ENCODE results near the gene CKAP5.
"Not testable (repeated sequence)": the region's sequence is repeated elsewhere in the genome, so short reads cannot be mapped to it uniquely, and the experiment has no call there.

CKAP5 gene

GRCh38 chr11:46725338-46726205 lies 120.5 kb downstream of the CKAP5 start:
- no peaks in the 10 kb centered on the region for H3K36me3 ChIP-seq (replicated peaks)
- H3K4me3 ChIP-seq: no peak overlapping the region
- in situ Hi-C loops (cut with MboI; ENCODE audit: low sequenced_read_pairs): no loop called here
- DNase-seq (ENCODE audit: low spot score in 2 of 2): no peak
- no peaks in the 10 kb centered on the region for H3K27me3 ChIP-seq (ENCODE audit: low read depth)
- H3K9me3 ChIP-seq: no peaks in the 10 kb centered on the region
- H3K4me1 ChIP-seq: no peaks in the 10 kb centered on the region

- Histone ChIP-seq H3K36me3 (replicated peaks) (no peaks in the 10 kb centered on the region), H3K4me1 (no peaks in the 10 kb centered on the region), H3K27me3 (ENCODE audit: low read depth) (no peaks in the 10 kb centered on the region), H3K9me3 (no peaks in the 10 kb centered on the region), H3K4me3 (no peak overlapping the region)
- in situ Hi-C loops (cut with MboI; ENCODE audit: low sequenced_read_pairs): no loop called here
- DNase-seq (ENCODE audit: low spot score in 2 of 2): peak in 1 of 2 experiments; percentile 17
Observed at GRCh38 chr11:46724088-46724487, 122.0 kb downstream of the CKAP5 start.

DNA sequence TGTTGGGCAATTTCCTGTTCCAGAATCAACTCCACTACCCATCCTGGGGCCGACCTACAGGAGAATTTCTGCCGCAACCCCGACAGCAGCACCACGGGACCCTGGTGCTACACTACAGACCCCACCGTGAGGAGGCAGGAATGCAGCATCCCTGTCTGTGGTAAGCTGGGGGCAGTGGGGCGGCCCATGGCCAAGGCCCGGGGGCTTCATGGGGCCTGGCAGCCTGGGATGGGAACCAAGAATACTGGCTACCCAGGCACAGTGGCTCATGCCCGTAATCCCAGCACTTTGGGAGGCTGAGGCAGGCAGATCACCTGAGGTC lies 122.8 kb downstream of the CKAP5 start:
- DNase-seq (ENCODE audit: low spot score in 2 of 2): no peak
- Histone ChIP-seq H3K4me1 (no peaks in the 10 kb centered on the region), H3K9me3 (no peaks in the 10 kb centered on the region), H3K36me3 (replicated peaks) (no peaks in the 10 kb centered on the region), H3K27me3 (ENCODE audit: low read depth) (no peaks in the 10 kb centered on the region), H3K4me3 (no peak overlapping the region)
- in situ Hi-C loops (cut with MboI; ENCODE audit: low sequenced_read_pairs): no loop called here

DNA sequence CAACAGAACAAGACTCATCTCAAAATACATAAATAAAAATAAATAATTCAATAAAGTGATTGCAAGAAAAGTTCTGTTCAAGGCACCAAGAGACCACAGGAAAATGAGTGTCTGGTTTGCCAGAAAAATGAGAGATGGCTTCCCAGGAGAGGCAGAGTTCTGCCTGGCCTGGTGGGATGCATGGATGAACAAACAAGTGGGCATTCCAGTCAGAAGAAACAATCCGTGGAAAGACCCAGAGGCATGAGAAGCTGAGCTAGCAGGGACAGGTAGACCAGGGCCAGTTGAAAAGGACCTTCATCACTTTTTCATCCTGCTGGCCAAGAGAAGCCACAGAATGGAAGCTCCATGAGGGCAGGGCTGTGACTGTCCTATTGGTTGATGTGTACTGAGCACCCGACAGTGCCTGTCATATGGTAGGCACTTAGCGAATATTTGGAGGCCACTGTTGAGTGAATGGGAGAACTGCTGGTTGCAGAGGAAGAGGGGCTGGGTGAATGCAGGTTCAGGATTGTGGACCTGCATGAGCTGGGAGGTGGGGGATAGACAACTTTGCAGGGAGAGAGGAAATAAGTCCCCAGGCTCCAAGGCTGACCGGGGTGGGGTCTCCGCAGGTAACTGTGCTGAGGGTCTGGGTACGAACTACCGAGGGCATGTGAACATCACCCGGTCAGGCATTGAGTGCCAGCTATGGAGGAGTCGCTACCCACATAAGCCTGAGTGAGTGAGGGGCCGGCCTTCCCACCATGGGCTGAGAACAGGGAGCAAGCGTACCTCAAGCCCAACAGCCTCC lies 123.3 kb downstream of the CKAP5 start:
- no peaks in the 10 kb centered on the region for H3K4me1 ChIP-seq
- no peaks in the 10 kb centered on the region for H3K27me3 ChIP-seq (ENCODE audit: low read depth)
- no peaks in the 10 kb centered on the region for H3K36me3 ChIP-seq (replicated peaks)
- in situ Hi-C loops (cut with MboI; ENCODE audit: low sequenced_read_pairs): no loop called here
- no peak for DNase-seq (ENCODE audit: low spot score in 2 of 2)
- no peaks in the 10 kb centered on the region for H3K9me3 ChIP-seq
- H3K4me3 ChIP-seq: no peak overlapping the region

DNA sequence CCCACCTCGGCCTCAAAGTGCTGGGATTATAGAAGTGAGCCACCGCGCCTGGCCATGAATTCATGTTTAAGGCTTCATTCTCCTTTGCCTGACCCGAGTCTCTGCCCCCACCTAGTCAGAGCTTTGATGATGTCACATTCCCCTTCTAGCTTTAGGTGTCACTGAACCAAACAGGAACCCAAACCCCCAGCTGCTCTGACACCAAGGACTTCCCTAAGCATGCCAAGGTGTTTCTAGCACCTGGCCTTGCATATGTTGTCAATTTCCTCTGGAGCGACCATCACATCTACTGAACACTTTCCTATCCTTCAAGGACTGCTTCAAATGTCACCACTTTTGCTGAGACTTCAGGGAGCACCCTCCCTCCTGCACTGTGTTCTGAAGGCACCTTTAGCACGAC lies 124.8 kb downstream of the CKAP5 start:
- Histone ChIP-seq H3K27me3 (ENCODE audit: low read depth) (no peaks in the 10 kb centered on the region), H3K4me3 (no peak overlapping the region), H3K36me3 (replicated peaks) (no peaks in the 10 kb centered on the region), H3K9me3 (no peaks in the 10 kb centered on the region), H3K4me1 (no peaks in the 10 kb centered on the region)
- DNase-seq (ENCODE audit: low spot score in 2 of 2): no peak
- in situ Hi-C loops (cut with MboI; ENCODE audit: low sequenced_read_pairs): no loop called here

DNA sequence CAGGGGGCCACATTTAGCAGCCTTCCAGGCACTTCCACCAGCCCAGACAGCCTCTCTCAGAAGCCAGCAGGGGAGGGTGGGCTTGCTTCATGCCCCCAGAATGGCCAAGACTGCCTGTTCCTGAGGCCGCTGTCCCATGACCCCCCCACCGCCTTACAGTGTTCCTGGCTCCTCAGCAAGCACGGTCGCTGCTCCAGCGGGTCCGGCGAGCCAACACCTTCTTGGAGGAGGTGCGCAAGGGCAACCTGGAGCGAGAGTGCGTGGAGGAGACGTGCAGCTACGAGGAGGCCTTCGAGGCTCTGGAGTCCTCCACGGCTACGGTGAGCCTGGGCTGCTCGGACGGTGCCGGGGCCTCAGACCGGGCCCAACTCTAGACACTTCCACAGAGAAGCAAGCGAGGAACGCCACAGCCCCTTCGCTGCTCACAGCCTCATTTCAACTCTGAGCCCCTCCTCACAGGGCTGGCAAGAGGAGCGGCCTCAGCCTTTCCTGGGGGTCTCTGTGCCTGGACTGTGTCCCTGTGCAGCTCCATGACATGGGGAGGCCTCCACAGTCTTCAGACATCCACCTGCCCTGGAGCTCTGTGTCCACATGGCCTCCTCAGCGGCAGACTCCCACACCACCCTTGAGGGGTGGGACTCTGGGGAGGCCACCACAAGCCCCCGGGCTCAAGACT lies 126.4 kb downstream of the CKAP5 start:
- in situ Hi-C loops (cut with MboI; ENCODE audit: low sequenced_read_pairs): no loop called here
- H3K4me1 ChIP-seq: no peaks in the 10 kb centered on the region
- H3K4me3 ChIP-seq: no peak overlapping the region
- H3K9me3 ChIP-seq: no peaks in the 10 kb centered on the region
- H3K36me3 ChIP-seq (replicated peaks): no peaks in the 10 kb centered on the region
- H3K27me3 ChIP-seq (ENCODE audit: low read depth): no peaks in the 10 kb centered on the region
- DNase-seq (ENCODE audit: low spot score in 2 of 2): no peak

- no peaks in the 10 kb centered on the region for H3K36me3 ChIP-seq (replicated peaks)
- no peak for DNase-seq (ENCODE audit: low spot score in 2 of 2)
- no peaks in the 10 kb centered on the region for H3K4me1 ChIP-seq
- no peaks in the 10 kb centered on the region for H3K9me3 ChIP-seq
- in situ Hi-C loops (cut with MboI; ENCODE audit: low sequenced_read_pairs): no loop called here
- H3K4me3 ChIP-seq: no peak within 1 kb of the TSS
- H3K27me3 ChIP-seq (ENCODE audit: low read depth): no peaks in the 10 kb centered on the region
Observed at GRCh38 chr11:46719048-46719542, 127.0 kb downstream of the CKAP5 start, which contains the start of gene F2. TSS of gene F2 (plus strand) at chr11:46719213. CDS start at chr11:46719236, 23 bp downstream.

GRCh38 chr11:46718155-46719019 lies 127.7 kb downstream of the CKAP5 start:
- DNase-seq (ENCODE audit: low spot score in 2 of 2): no peak

GRCh38 chr11:46717825-46718154 lies 128.3 kb downstream of the CKAP5 start:
- H3K4me1 ChIP-seq; H3K36me3 ChIP-seq (replicated peaks); DNase-seq (ENCODE audit: low spot score in 2 of 2); H3K4me3 ChIP-seq; H3K9me3 ChIP-seq; in situ Hi-C loops (cut with MboI; ENCODE audit: low sequenced_read_pairs); H3K27me3 ChIP-seq (ENCODE audit: low read depth): not testable (repeated sequence)

More at GRCh38 chr11:46718155-46719019, 127.7 kb downstream of the CKAP5 start:
- Histone ChIP-seq H3K27me3 (ENCODE audit: low read depth) (no peaks in the 10 kb centered on the region), H3K4me3 (no peak overlapping the region), H3K36me3 (replicated peaks) (no peaks in the 10 kb centered on the region), H3K9me3 (no peaks in the 10 kb centered on the region), H3K4me1 (no peaks in the 10 kb centered on the region)
- in situ Hi-C loops (cut with MboI; ENCODE audit: low sequenced_read_pairs): no loop called here

DNA sequence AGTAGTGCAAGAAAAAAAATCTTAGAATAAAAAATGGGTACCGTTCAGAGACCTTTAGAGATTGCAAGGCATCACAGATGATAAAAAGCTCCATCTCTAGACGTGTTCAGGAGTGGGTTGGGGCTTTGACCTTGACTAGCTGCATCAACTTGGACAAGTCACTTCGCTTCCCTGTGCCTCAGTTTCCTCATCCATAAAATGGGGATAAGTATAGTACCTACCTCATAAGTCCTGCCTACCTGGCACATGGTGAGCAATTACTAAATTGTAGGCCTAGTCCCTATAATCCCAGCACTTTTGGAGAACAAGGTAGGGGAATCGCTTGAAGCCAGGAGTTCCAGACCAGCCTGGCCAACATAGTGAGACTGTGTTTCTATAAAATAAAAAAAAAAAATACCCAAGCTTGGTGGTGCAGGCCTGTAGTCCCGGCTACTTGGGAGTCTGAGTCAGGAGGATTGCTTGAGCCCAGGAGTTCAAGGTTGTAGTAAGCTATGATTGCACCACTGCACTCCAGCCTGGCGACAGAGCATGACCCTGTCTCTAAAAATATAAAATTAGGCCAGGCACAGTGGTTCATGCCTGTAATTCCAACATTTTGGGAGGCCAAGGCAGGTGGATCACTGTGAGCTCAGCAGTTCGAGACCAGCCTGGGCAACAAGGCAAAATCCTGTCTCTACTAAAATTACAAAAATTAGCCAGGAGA lies 133.1 kb downstream of the CKAP5 start:
- Histone ChIP-seq H3K4me1 (no peaks in the 10 kb centered on the region), H3K9me3 (no peaks in the 10 kb centered on the region)
- in situ Hi-C loops (cut with MboI; ENCODE audit: low sequenced_read_pairs): no loop called here

DNA sequence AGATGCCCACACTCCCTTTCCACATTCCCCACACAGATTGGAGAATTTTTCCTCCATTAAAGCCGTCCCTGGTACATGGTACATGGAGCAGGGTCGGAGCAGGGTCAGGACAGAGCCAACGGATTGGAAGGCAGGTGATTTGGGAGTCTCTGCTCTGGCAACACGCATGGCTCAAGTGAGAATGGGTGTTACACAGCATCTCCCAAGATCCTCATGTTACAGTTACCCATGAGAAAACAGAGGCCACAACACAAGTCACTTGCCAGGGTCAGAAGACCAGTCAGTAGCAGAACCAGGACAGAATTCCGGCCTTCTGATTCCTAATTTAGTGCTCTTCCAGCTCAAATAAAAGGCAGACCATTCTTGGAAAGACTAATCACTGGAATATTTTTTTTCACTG lies 134.8 kb downstream of the CKAP5 start:
- Histone ChIP-seq H3K4me1 (no peaks in the 10 kb centered on the region), H3K27me3 (ENCODE audit: low read depth) (no peaks in the 10 kb centered on the region), H3K36me3 (replicated peaks) (peaks cover 3% of the 10 kb centered on the region; the same call in 1 of the 2 replicates), H3K4me3 (no peak overlapping the region), H3K9me3 (no peaks in the 10 kb centered on the region)
- in situ Hi-C loops (cut with MboI; ENCODE audit: low sequenced_read_pairs): no loop called here
- no peak for DNase-seq (ENCODE audit: low spot score in 2 of 2)

More for the DNA sequence above, 133.1 kb downstream of the CKAP5 start:
- no peak for DNase-seq (ENCODE audit: low spot score in 2 of 2)
- no peaks in the 10 kb centered on the region for H3K27me3 ChIP-seq (ENCODE audit: low read depth)
- H3K4me3 ChIP-seq: no peak overlapping the region
- no peaks in the 10 kb centered on the region for H3K36me3 ChIP-seq (replicated peaks)

DNA sequence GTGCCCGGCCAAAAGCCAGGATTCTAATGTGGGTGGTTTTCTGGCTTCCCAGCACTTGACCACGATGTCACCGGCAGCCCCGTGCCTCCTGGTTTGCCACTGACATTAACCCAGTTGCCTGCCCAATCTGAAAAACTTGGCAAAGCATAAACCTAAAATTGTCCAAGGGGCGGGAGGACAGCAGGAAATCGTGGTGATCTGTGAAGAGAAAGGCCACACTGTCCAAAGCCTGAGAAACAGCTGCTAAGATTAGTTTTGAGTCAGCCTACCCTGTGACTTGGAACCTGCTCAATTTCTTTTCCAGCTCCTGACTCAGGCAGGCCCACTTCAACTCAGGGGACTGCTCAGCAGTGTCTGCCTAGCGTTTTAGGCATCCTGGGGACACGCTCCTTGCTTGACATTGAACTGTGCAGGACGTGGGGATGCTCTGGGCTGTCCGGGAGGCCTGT lies 135.2 kb downstream of the CKAP5 start:
- in situ Hi-C loops (cut with MboI; ENCODE audit: low sequenced_read_pairs): no loop called here
- no peaks in the 10 kb centered on the region for H3K4me1 ChIP-seq
- no peak for DNase-seq (ENCODE audit: low spot score in 2 of 2)
- peaks cover 8% of the 10 kb centered on the region for H3K36me3 ChIP-seq (replicated peaks)
- H3K9me3 ChIP-seq: no peaks in the 10 kb centered on the region
- no peak overlapping the region for H3K4me3 ChIP-seq
- no peaks in the 10 kb centered on the region for H3K27me3 ChIP-seq (ENCODE audit: low read depth)
